GM03348 (cell line): ENCODE measurements around the gene TMEM176B.
"Not testable (repeated sequence)": the region's sequence is repeated elsewhere in the genome, so short reads cannot be mapped to it uniquely, and the experiment has no call there.

ENCODE experiments used
- DNase-seq: peaks from one replicate; pipeline ENCODE4 v3.0.0; 2012; ENCODE audit warnings: low spot score

The TMEM176B gene

GRCh38 chr7:150790416-150791075 is 9.6 kb downstream of the TMEM176B start:
- no peak for DNase-seq

GRCh38 chr7:150788474-150789269 is 11.5 kb downstream of the TMEM176B start:
- no peak for DNase-seq

GRCh38 chr7:150787321-150788281 is 12.6 kb downstream of the TMEM176B start:
- DNase-seq = no peak

GRCh38 chr7:150784954-150785353 is 15.2 kb downstream of the TMEM176B start:
- DNase-seq = no peak

- no peak for DNase-seq
Measured at GRCh38 chr7:150784120-150784736, 15.9 kb downstream of the TMEM176B start.

GRCh38 chr7:150781961-150782360 is 18.2 kb downstream of the TMEM176B start:
- no peak for DNase-seq

- DNase-seq = no peak
Measured at GRCh38 chr7:150781103-150781502, 19.1 kb downstream of the TMEM176B start.

GRCh38 chr7:150780292-150780691 is 19.9 kb downstream of the TMEM176B start:
- no peak for DNase-seq

GRCh38 chr7:150778738-150779301 is 21.3 kb downstream of the TMEM176B start:
- DNase-seq = peak; percentile 79

GRCh38 chr7:150778014-150778737 is 22.0 kb downstream of the TMEM176B start:
- no peak for DNase-seq

GRCh38 chr7:150774131-150774530 is 26.0 kb downstream of the TMEM176B start:
- not testable (repeated sequence) for DNase-seq

GRCh38 chr7:150769768-150770167 is 30.4 kb downstream of the TMEM176B start:
- no peak for DNase-seq

- no peak for DNase-seq
Measured at GRCh38 chr7:150766334-150766709, 33.8 kb downstream of the TMEM176B start.

GRCh38 chr7:150759479-150759878 is 40.7 kb downstream of the TMEM176B start:
- no peak for DNase-seq

- no peak for DNase-seq
Measured at GRCh38 chr7:150756858-150757257, 43.3 kb downstream of the TMEM176B start.

GRCh38 chr7:150756166-150756565 is 44.0 kb downstream of the TMEM176B start:
- no peak for DNase-seq

GRCh38 chr7:150755473-150756099 is 44.6 kb downstream of the TMEM176B start:
- DNase-seq = no peak

- DNase-seq = no peak
Measured at GRCh38 chr7:150754951-150755350, 45.2 kb downstream of the TMEM176B start.

GRCh38 chr7:150753826-150754603 is 46.1 kb downstream of the TMEM176B start:
- DNase-seq = no peak

- DNase-seq = no peak
Measured at GRCh38 chr7:150753239-150753638, 46.9 kb downstream of the TMEM176B start.
